Stimulated activated CD8-positive, alpha-beta memory T cell treated with anti-CD3 and anti-CD28 coated beads, Interleukin-4, amount 100 ng/mL, for 48 hours (primary cell): ENCODE results near the gene RUNX2.
"Not testable (repeated sequence)": the region's sequence is repeated elsewhere in the genome, so short reads cannot be mapped to it uniquely, and the experiment has no call there.

Source experiments
- DNase-seq: peaks from one replicate; pipeline ENCODE4 v3.0.0-alpha.2; 2020

The RUNX2 gene

GRCh38 chr6:45657226-45657625 lies 329.1 kb downstream of the RUNX2 start:
- DNase-seq, result no peak

GRCh38 chr6:45658400-45658799 lies 330.3 kb downstream of the RUNX2 start:
- no peak for DNase-seq

GRCh38 chr6:45658958-45659357 lies 330.8 kb downstream of the RUNX2 start:
- no peak for DNase-seq

DNA sequence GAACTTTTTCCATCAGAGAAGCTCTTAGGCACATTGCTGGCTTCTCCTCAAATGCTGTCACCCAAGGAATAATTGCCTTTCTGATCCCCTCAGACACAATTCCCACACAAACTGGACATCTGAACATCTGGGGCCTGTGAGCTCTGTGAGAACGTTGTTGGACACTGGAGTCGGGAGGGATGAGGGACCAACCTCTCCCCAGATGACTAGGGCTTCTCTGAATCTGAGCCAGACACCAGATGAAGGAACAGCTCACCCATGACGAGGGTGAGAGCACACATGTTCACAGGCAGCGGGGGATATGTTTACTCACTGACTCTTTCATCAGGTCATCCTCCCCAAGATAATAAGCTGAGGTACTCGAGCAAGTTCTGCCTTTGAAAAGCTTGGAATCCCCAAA lies 333.5 kb downstream of the RUNX2 start:
- no peak for DNase-seq

- DNase-seq, result peak; percentile 70
Measured at GRCh38 chr6:45663251-45664221, 335.4 kb downstream of the RUNX2 start.

DNA sequence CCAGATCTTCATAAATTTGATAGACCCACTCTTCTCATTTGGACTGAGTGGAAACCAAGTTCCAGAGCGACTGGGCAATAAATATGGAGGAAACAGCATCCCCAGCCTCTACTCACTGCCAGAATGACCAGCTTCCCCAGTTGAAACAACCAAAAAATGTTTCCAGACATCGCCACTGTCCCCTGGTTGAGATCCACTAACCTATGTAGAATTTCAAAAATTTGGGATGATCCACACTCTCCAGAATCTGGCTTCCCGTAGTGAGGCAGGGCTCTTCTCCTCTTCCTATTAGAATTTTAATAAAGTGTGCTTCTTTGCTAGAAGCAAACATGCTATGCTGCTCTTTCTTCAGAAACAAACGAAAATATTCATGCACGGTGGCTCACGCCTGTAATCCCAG lies 336.6 kb downstream of the RUNX2 start:
- no peak for DNase-seq

DNA sequence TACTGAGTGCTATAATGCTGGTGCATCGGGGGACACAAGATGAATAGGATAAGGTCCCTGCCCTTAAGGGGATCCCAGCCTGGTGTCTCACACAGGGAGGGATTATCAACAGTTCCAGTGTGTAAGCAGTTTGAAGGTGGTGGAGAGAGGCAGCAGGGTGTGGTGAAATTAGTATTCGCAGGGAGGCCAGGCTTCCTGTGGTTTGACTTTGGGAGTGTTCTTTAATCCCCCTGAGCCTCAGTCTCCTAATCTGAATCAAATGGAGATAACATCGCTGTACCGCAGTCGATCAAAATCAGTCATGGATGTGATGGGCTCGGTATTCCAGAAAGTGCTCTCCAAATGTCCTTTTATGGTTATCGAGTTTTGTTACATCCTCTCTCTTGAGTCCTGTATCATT lies 337.7 kb downstream of the RUNX2 start:
- no peak for DNase-seq

GRCh38 chr6:45666846-45667245 lies 338.7 kb downstream of the RUNX2 start:
- DNase-seq, result no peak

DNA sequence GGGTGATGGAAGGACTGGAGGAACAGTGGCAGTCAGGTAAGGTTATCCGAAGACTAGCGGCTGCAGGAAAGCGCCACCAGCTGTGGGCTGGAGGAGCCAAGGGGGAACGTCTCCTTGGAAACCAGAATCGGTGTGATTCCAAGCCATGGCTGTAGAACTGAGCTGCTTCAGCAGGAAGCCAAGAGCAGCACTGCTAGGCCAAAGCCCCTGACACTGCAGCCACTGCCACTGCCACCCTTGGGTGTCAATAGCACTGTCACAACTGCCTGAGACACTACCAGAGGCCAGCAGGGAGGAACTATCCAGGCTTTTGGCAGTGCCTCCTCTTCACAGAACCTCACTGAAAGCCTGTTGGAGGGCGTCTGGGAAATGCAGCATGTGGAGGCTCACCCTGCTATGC lies 339.2 kb downstream of the RUNX2 start:
- DNase-seq, result no peak

- no peak for DNase-seq
Measured at GRCh38 chr6:45667766-45668165, 339.6 kb downstream of the RUNX2 start.

DNA sequence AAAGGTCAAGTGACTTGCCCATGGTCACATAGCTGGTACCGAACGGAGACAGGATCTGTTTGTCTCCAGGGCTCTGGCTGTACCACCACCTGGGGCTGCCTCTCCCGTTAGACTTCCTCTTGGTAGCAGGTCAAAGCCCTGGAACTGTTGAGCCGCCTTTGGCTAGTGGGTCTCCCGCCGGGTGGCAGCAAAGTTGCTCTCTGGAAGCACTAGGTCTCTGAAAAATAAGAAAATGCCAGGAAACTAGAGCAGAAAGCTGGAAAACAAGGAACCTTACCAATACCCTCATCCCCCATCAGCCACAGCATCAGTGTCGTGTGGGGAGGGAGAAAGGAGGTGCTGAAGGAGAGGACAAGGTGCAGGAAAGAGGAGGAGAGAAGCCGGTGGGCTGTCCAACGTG lies 340.6 kb downstream of the RUNX2 start:
- no peak for DNase-seq

GRCh38 chr6:45673167-45673566 lies 345.0 kb downstream of the RUNX2 start:
- not testable (repeated sequence) for DNase-seq

DNA sequence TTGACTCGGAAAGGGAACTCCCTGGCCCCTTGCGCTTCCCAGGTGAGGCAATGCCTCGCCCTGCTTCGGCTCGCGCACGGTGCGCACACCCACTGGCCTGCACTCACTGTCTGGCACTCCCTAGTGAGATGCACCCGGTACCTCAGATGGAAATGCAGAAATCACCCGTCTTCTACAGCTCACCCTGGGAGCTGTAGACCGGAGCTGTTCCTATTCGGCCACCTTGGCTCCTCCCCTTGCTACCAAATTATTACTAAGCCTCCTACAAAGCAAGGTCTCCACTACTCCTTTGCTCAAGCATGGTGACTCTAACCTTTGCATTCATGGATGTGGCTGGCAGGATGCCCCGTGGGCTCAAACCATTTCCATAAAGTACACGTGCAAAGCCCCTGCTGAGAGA lies 347.0 kb downstream of the RUNX2 start:
- not testable (repeated sequence) for DNase-seq

DNA sequence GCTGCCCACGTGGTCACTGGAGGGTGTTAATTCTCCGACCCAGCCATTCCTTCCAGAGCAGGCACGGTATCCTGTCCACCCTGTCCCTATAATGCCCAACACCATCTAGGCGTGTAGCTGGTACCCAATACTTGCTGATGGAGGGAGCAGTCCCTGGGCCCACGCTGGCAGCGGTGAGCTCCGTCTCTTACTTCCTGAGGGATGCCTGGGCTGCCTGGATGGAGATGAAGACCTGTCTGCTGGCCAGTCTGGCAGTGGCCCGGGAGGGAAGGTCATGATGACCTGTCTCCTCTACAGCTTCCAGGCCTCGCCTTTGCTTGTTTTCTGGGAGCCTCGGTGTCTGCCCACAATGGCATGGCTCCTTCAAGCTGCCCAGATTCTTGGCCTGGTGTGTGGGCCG lies 347.5 kb downstream of the RUNX2 start:
- DNase-seq, result no peak

- DNase-seq, result no peak
Measured at GRCh38 chr6:45676380-45676779, 348.2 kb downstream of the RUNX2 start.

DNA sequence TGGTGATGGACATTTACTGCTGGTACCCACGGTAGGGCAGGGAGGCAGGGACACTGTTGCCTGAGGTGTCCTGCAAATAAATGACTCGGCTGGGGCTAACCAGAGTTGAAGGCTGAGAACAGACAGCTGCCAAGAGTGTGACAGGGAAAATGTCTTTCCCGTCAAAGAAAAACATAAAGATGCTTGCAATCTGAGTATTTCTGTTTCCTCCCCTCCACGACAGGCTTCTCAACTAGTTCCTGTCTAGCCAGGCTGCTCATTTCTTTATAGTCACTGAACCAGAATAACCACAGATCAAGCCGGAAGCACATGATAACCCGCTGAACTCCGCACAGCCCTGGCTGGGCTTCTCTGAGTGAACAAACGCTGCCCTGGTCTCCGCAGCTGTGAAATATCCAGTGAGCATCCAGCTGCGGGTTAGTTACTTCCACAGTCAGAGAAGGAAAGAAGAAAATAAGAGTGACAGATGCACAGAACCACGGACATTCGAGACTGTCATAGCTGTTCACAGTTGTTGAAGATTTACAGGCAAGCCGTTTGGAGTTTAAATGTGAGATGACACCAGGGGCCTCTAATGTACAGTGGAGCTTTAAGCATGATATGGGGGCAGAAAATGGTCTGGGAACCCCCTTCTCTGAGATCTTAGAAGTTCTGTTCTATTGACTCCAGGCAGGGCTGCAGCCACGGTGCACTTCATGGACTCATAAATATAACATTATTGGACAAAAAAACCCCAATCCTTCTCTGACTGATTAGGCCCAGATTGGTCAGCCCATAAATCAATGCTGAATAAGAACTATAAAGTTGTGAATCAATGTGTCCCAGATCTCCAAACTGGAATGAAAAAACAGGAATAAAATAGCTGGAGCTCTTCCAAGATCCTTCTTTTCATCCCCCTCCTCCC lies 349.5 kb downstream of the RUNX2 start:
- peak; percentile 59 for DNase-seq

- no peak for DNase-seq
Measured at GRCh38 chr6:45678285-45678607, 350.1 kb downstream of the RUNX2 start.

GRCh38 chr6:45679163-45679562 lies 351.0 kb downstream of the RUNX2 start:
- DNase-seq, result no peak

DNA sequence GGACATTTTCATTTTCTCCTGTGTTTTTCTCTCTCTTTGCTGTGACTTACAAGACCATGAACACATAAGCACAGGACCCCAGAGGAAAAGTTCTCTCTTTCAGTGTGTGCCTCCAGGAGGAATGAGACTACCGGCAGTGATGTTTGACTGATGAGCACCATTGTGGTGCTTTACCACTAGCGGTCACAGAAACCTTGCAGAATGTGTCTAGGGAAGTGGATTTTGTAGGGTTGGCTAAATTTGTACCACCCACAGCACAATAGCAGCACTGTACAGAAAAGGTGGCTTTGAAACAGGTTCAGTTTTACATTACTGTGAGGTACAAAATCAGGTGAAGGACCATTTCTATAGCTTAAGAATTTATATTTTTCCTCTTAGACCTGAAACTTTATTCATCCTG lies 351.5 kb downstream of the RUNX2 start:
- DNase-seq, result no peak

- DNase-seq, result peak; percentile 66
Measured at GRCh38 chr6:45681860-45682511, 353.9 kb downstream of the RUNX2 start.

DNA sequence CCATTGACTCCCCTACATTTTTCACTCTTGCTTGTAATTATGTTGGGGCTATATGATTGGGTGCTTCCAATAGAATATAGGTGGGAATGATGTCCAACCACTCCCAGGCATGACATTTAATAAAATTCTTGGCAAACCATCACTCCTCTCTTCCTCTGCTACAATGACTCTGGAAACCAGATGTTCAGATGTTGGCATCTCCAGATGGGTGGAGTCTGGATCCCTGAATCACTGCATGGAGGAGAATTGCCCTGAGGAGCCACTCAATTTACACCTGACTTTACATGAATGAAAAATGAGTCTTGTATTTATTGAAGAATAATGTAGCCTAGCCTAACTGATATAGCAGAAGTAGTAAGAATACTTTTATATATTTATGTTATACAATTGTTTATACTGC lies 356.3 kb downstream of the RUNX2 start:
- DNase-seq, result no peak

GRCh38 chr6:45685076-45685475 lies 356.9 kb downstream of the RUNX2 start:
- no peak for DNase-seq

GRCh38 chr6:45686841-45687569 lies 358.9 kb downstream of the RUNX2 start:
- DNase-seq, result no peak
